ENCODE results near the gene PRM3.
"Not testable (repeated sequence)": the region's sequence is repeated elsewhere in the genome, so short reads cannot be mapped to it uniquely, and the experiment has no call there.

The PRM3 gene

GRCh38 chr16:11296706-11297491 is 23.5 kb upstream of the PRM3 start:
- peak overlapping the region; percentile 92 for H3K27ac ChIP-seq
- no peak for TF ChIP-seq CTCF (conservative IDR thresholded peaks at IDR 0.05)

GRCh38 chr16:11296351-11296705 is 22.9 kb upstream of the PRM3 start:
- peak overlapping the region; percentile 92 for H3K27ac ChIP-seq

GRCh38 chr16:11295672-11296071 is 22.2 kb upstream of the PRM3 start:
- peak overlapping the region; percentile 92 for H3K27ac ChIP-seq
- no peak for TF ChIP-seq CTCF (conservative IDR thresholded peaks at IDR 0.05)

More at GRCh38 chr16:11296351-11296705, 22.9 kb upstream of the PRM3 start:
- no peak for TF ChIP-seq CTCF (conservative IDR thresholded peaks at IDR 0.05)

- no peak for TF ChIP-seq CTCF (conservative IDR thresholded peaks at IDR 0.05)
- no peak overlapping the region for H3K27ac ChIP-seq
Observed at GRCh38 chr16:11292076-11292748, 18.8 kb upstream of the PRM3 start.

- no peak for TF ChIP-seq CTCF (conservative IDR thresholded peaks at IDR 0.05)
- H3K27ac ChIP-seq, result no peak overlapping the region
Observed at GRCh38 chr16:11291091-11291703, 17.8 kb upstream of the PRM3 start.

- no peak overlapping the region for H3K27ac ChIP-seq
- no peak for TF ChIP-seq CTCF (conservative IDR thresholded peaks at IDR 0.05)
Observed at GRCh38 chr16:11290102-11290893, 16.9 kb upstream of the PRM3 start.

- not testable (repeated sequence) for H3K27ac ChIP-seq
Observed at GRCh38 chr16:11289696-11290095, 16.3 kb upstream of the PRM3 start.

Measured in VCaP (cell line).